HG03342 (cell line): Measurements from ENCODE around the gene TBC1D8.

Experiments
- ATAC-seq: cut with Tn5 transposase; IDR thresholded peaks from one replicate; pipeline ENCODE4 v1.9.1; 2021; ENCODE audit warnings: mild to moderate bottlenecking, moderate library complexity; ENCODE audit not compliant: unreplicated experiment

Gene TBC1D8

GRCh38 chr2:100962366-100963025 lies 188.7 kb downstream of the TBC1D8 start:
- no peak for ATAC-seq

DNA sequence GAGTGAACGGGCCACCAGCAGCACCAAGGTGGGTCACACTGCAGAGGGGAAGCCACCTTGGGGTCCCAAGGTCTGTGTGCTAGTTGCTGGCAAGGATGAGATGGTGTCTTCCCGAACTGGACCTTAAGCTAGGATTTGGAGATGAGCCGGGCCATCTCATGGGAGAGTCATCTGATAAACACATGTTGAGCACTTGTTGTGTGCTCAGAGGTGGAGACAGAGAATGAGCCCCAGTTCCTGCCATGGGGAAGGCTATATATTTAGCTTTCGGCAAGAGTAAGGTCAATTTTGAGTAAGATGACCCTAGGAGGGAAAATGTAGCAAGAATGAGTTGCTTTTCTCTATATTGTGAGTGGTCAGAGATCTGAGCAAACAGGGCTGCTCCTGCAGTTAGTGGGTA lies 190.5 kb downstream of the TBC1D8 start:
- ATAC-seq = no peak

DNA sequence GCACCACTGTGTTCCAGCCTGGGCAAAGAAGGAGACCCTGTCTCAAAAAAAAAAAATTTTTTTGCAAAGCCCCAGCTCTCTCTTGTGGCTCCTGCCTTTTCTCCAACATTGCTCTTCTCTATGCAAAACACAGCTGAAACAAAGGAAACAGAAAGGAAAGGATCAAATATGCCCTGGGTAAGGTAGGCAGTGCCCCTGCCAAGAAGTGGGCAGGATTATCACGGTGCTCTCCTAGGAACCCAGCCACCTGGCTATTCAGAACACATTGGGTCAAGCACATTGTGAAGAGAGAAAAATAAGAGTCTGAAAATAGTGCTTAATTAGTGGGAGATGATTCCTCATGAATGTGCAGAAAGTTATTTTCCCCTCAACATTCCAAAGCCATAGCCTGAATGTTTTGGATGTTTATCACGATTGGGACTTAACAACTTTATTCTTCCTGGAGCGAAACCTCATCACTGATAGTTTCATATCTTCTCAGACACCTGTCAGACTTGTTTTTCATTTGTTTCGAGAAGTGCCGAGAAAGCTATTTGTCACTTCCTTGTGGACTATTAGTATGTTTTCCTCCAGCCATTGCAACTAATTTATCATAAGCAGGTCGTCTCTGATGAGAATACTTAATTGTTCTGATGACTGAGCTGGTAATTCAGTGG lies 191.8 kb downstream of the TBC1D8 start:
- no peak for ATAC-seq

DNA sequence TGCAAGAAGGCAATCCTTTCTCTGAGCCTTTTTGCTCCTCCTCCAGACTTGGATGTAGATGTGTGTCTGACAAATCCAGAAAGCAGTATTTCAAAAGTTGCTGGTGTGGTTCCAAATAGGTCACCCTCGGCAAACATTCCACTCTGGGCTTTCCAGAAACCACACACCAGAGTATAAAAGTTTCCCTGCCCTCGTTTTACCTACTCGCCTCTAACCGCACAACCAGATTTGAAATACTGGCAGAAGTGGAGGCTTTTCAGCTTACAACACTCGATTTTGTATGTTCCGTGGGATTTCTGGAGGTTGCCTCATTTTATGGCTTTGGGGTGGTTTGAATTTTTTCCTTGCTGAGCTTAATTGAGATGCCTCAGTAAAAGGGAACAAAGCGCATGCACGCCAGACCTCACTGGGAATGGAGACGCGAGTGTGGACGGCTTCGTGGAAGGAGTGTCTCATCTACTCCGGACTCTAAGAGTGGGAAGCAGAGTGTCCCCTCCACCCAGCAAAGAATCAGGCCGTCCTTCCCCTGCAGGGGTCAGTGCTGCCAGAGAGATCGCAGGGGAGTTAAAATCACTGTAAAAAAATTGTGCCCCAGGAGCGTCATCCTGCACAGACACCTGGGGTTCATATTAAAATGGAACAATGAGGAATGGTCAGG lies 193.1 kb downstream of the TBC1D8 start:
- ATAC-seq = no peak
